A673 (cell line): Measurements from ENCODE around the gene ADGRF1. TPM values are rescaled to one million over a fixed set of nuclear protein-coding genes. Genes with fewer than 3 reads are reported as not detected.

Experiments
- BruUV-seq: library from RNA; stranded (reverse); fragments of 400-500 nt; replicated peaks from 2 replicates; lab custom pipeline; 2021; lab: Mats Ljungman, UMichigan
- CTCF ChIA-PET: fragments of 300-600 bp; sonication (Branson Sonifier 250); formaldehyde crosslinking; loops from one replicate; lab custom pipeline; 2022; ENCODE audit warnings: antibody characterized with exemption; lab: Charles Lee
- POLR2A ChIA-PET: fragments of 300-600 bp; sonication (Branson Sonifier 250); formaldehyde crosslinking; loops from one replicate; lab custom pipeline; 2022; ENCODE audit warnings: antibody characterized with exemption; ENCODE audit not compliant: low non-redundant PET; lab: Charles Lee
- DNase-seq: peaks from one replicate; pipeline ENCODE4 v3.0.0-alpha.2; 2015; ENCODE audit warnings: low spot score
- H3K27ac ChIP-seq: fragments of 200-600 bp; sonication (generic); 2 replicates; pipeline ENCODE4 v1.5.1; 2016; ENCODE audit warnings: mixed run types, low read depth, mild to moderate bottlenecking, mixed read lengths, antibody characterized with exemption, low read length; ENCODE audit not compliant: poor library complexity, severe bottlenecking
- H3K27me3 ChIP-seq: fragments of 200-600 bp; sonication (generic); replicated peaks from 2 replicates; pipeline ENCODE4 v1.6.1; 2017; ENCODE audit warnings: mixed run types, low read depth, mild to moderate bottlenecking, mixed read lengths, antibody characterized with exemption, low read length; ENCODE audit not compliant: insufficient read depth, poor library complexity
- H3K36me3 ChIP-seq: fragments of 200-600 bp; sonication (generic); 2 replicates; pipeline ENCODE4 v1.6.1; 2016; ENCODE audit warnings: mixed run types, mild to moderate bottlenecking, mixed read lengths, antibody characterized with exemption, low read length; ENCODE audit not compliant: insufficient read depth, poor library complexity, severe bottlenecking
- H3K4me1 ChIP-seq: fragments of 200-600 bp; sonication (generic); 2 replicates; pipeline ENCODE4 v1.6.1; 2017; ENCODE audit warnings: mixed run types, mild to moderate bottlenecking, mixed read lengths, antibody characterized with exemption, low read length; ENCODE audit not compliant: insufficient read depth, poor library complexity, severe bottlenecking
- H3K4me3 ChIP-seq: fragments of 200-600 bp; sonication (generic); 2 replicates; pipeline ENCODE4 v1.5.1; 2016; ENCODE audit warnings: low read depth, mixed run types, mild to moderate bottlenecking, mixed read lengths, low read length; ENCODE audit not compliant: poor library complexity, severe bottlenecking
- H3K9me3 ChIP-seq: fragments of 200-600 bp; sonication (generic); 2 replicates; pipeline ENCODE4 v1.6.1; 2016; ENCODE audit warnings: mixed run types, low read depth, mild to moderate bottlenecking, mixed read lengths, antibody characterized with exemption, low read length; ENCODE audit not compliant: poor library complexity, severe bottlenecking
- EZH2 ChIP-seq: fragments of 200-600 bp; sonication (generic); IDR thresholded peaks from 2 replicates; pipeline ENCODE4 v1.6.1; 2017; ENCODE audit warnings: borderline replicate concordance, low read depth, mild to moderate bottlenecking, mixed read lengths, antibody characterized with exemption, low read length; ENCODE audit not compliant: poor library complexity, severe bottlenecking
- intact Hi-C: fragments of 100-400 bp; cut with micrococcal nuclease; formaldehyde crosslinking; loops from one replicate; pipeline ENCODE4 v1.10.0; 2022; ENCODE audit not compliant: unreplicated experiment
- total RNA-seq: library from RNA; stranded (reverse); gene quantifications from 2 replicates; pipeline ENCODE4 v1.2.3, GENCODE V29; 2021
- TF ChIP-seq, protein P1 (sequence below): fragments of 300-800, 200-600 bp; sonication (generic); conservative IDR thresholded peaks from 2 replicates; pipeline ENCODE4 v1.5.1; 2017; ENCODE audit warnings: low read depth, mild to moderate bottlenecking, antibody characterized with exemption, low read length, moderate library complexity, mixed read lengths

Gene ADGRF1
- total RNA-seq, 1 experiment from 2014 or later = not detected

DNA sequence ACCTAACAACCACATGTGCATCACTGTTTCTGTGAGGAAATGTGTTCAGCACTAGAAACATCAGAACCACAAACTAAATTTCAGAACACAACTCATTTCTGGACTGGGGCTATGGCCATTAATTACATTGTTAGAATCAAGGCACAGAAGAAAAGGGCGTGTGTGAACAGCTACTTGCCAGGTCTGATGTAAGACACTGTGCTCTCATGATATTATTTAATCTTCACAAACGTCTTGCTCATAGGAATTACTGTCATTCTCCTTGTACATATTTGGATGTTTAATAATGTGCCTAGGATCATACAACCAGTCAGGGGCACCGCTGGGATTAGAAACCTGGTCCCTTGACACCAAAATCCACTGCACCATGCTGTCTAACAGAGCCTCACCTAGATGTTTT is 14.8 kb downstream of the ADGRF1 start:
- intact Hi-C loops = no loop called here
- no peak overlapping the region for H3K4me3 ChIP-seq
- H3K4me1 ChIP-seq = no peaks in the 10 kb centered on the region
- BruUV-seq = no TSS peak
- H3K36me3 ChIP-seq = no peaks in the 10 kb centered on the region
- TF ChIP-seq, protein P1, sequence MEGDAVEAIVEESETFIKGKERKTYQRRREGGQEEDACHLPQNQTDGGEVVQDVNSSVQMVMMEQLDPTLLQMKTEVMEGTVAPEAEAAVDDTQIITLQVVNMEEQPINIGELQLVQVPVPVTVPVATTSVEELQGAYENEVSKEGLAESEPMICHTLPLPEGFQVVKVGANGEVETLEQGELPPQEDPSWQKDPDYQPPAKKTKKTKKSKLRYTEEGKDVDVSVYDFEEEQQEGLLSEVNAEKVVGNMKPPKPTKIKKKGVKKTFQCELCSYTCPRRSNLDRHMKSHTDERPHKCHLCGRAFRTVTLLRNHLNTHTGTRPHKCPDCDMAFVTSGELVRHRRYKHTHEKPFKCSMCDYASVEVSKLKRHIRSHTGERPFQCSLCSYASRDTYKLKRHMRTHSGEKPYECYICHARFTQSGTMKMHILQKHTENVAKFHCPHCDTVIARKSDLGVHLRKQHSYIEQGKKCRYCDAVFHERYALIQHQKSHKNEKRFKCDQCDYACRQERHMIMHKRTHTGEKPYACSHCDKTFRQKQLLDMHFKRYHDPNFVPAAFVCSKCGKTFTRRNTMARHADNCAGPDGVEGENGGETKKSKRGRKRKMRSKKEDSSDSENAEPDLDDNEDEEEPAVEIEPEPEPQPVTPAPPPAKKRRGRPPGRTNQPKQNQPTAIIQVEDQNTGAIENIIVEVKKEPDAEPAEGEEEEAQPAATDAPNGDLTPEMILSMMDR = no peak
- TF ChIP-seq EZH2 = no peak
- peaks cover 23% of the 10 kb centered on the region for H3K27me3 ChIP-seq
- ChIA-PET CTCF (no interaction called here), POLR2A (no interaction called here)
- no peaks in the 10 kb centered on the region for H3K9me3 ChIP-seq
- DNase-seq = no peak
- no peak overlapping the region for H3K27ac ChIP-seq

DNA sequence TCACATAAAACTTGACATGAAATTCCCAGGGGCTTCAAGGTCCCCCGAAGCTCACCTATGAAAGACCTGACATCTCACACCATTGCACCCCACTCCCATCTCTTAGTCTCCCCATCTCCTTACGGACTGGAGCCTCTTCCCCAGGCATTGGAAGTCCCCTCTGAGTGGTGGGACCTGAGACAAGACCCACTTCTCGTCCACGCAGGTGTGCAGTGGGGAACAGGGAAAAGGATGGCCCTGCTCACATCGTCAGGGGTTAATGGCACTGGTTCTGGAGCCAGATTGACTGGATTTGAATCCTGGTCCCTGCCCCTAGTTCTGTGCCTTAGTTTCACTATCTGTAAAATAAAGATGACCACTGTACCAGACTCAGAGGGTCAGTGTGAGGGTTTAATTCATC is 15.5 kb downstream of the ADGRF1 start:
- ChIA-PET CTCF (no interaction called here), POLR2A (no interaction called here)
- Histone ChIP-seq H3K36me3 (no peaks in the 10 kb centered on the region), H3K4me1 (no peaks in the 10 kb centered on the region), H3K4me3 (no peak overlapping the region), H3K9me3 (no peaks in the 10 kb centered on the region), H3K27me3 (peaks cover 21% of the 10 kb centered on the region), H3K27ac (no peak overlapping the region)
- no peak for TF ChIP-seq EZH2
- TF ChIP-seq, protein P1 = no peak
- DNase-seq = no peak
- no TSS peak for BruUV-seq
- intact Hi-C loops = no loop called here

DNA sequence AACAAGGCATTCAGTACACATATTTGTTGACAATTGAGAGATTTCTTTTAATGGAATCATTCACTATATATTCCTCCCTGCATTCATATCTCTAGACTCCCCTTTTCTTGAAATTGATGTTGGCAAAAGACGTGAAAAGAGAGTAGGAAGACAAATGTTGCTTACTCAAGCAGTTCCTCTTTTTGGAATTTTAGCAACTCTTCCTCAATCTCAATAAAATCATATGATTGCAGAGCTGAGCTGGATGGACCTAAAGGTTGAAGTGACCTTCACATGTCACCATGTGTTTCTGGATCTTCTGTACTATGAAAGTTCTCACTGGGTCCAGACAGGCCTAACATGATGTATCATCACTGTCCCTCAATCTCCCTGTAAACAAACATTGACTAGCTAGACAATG is 18.6 kb downstream of the ADGRF1 start:
- no TSS peak for BruUV-seq
- H3K9me3 ChIP-seq = no peaks in the 10 kb centered on the region
- no peak for DNase-seq
- CTCF ChIA-PET = no interaction called here
- intact Hi-C loops = no loop called here
- TF ChIP-seq, protein P1 = no peak
- TF ChIP-seq EZH2 = no peak
- H3K27me3 ChIP-seq = peaks cover 29% of the 10 kb centered on the region
- H3K36me3 ChIP-seq = no peaks in the 10 kb centered on the region
- no peaks in the 10 kb centered on the region for H3K4me1 ChIP-seq
- no peak overlapping the region for H3K4me3 ChIP-seq
- POLR2A ChIA-PET = no interaction called here
- no peak overlapping the region for H3K27ac ChIP-seq
